Stomach (tissue), 9 donors: ENCODE measurements around the gene CHST14. TPM values are rescaled to one million over a fixed set of nuclear protein-coding genes. Genes with fewer than 3 reads are reported as not detected.

Experiments
- DNase-seq, 2 donors: peaks; one replicate each; pipeline versions ENCODE4 v3.0.0 to v3.0.0-alpha.2; 2013 to 2019
- H3K27ac ChIP-seq, 5 donors: fragments of 200-600 bp in 4 of 5; sonication (generic) in 4 of 5; one replicate each; pipeline ENCODE4 v1.5.1; 2013 to 2019; ENCODE audit warnings: mild to moderate bottlenecking in 1 of 5, moderate library complexity in 1 of 5
- H3K27me3 ChIP-seq, 3 donors: fragments of 200-600 bp; sonication (generic); one replicate each; pipeline ENCODE4 v1.5.1; 2017 to 2019; ENCODE audit warnings: mixed run types in 1 of 3
- H3K36me3 ChIP-seq, 4 donors: fragments of 200-600 bp; sonication (generic); 1 replicate in 3 of 4; 2 replicates in 1 of 4; pipeline ENCODE4 v1.5.1; 2016 to 2019
- H3K4me1 ChIP-seq, 4 donors: fragments of 200-600 bp; sonication (generic); one replicate each; pipeline ENCODE4 v1.5.1; 2016 to 2019
- H3K4me3 ChIP-seq, 4 donors: fragments of 200-600 bp; sonication (generic) in 3 of 4; one replicate each; pipeline ENCODE4 v1.5.1; 2016 to 2019; ENCODE audit warnings: mild to moderate bottlenecking in 1 of 4
- H3K9me3 ChIP-seq, 4 donors: fragments of 200-600 bp; sonication (generic); one replicate each; pipeline ENCODE4 v1.5.1; 2016 to 2019
- CTCF ChIP-seq, 7 experiments: fragments of 450-650 bp in 4 of 7; fragments of 200-600 bp in 3 of 7; sonication (generic) in 3 of 7; IDR thresholded peaks; one replicate each; pipeline ENCODE4 v1.5.1; 2016 to 2019; ENCODE audit warnings: antibody characterized with exemption in 7 of 7, control low read depth in 2 of 7, mild to moderate bottlenecking in 1 of 7
- EP300 ChIP-seq: sonication (generic); formaldehyde crosslinking; IDR thresholded peaks from one replicate; pipeline ENCODE4 v1.6.1; 2017; ENCODE audit warnings: antibody characterized with exemption
- POLR2A ChIP-seq, 4 donors: fragments of 450-650 bp; IDR thresholded peaks; one replicate each; pipeline ENCODE4 v1.6.1; 2016; ENCODE audit warnings: antibody characterized with exemption in 4 of 4, control low read depth in 2 of 4, mild to moderate bottlenecking in 1 of 4, moderate library complexity in 1 of 4
- POLR2AphosphoS5 ChIP-seq, 3 donors: sonication (generic); formaldehyde crosslinking; IDR thresholded peaks; one replicate each; pipeline ENCODE4 v1.6.1; 2016; ENCODE audit warnings: antibody characterized with exemption in 3 of 3
- WGBS, 5 donors: extraction: QIAGEN DNeasy Blood & Tissue Kit in 3 of 5; methylation state at CpG; one replicate each; pipeline versions ENCODE4 v1.1.5 to v1.1.7; 2013 to 2018; 5-methylcytosine and 5-hydroxymethylcytosine counted together
- intact Hi-C: fragments of 100-400 bp; cut with DNase I; formaldehyde crosslinking; loops from one replicate; pipeline ENCODE4 v1.15.1; 2023; ENCODE audit warnings: low total_unique reads
- polyA plus RNA-seq, 3 donors: library from polyadenylated mRNA; stranded (reverse); fragments of 200-250 nt; gene quantifications; one replicate each; pipeline ENCODE4 v1.2.3, GENCODE V29; 2013
- total RNA-seq, 5 donors: library from RNA; depleted of rRNA; stranded (reverse); fragments of >200 nt; gene quantifications; one replicate each; pipeline versions ENCODE4 v1.1.0 to v1.2.3, GENCODE V29; 2014 to 2016
- donor health status: healthy with polysubstance abuse.
- donor health status: Bipolar disorder and iron deficiency.
- donor health status: healthy.

Gene CHST14
- total and polyA plus RNA-seq, 8 donors = 0.92 to 14.6 (median 5.1) TPM

- no peak for DNase-seq
- Histone ChIP-seq H3K27ac (no peak overlapping the region), H3K36me3 (no peaks in the 10 kb centered on the region), H3K27me3 (no peaks in the 10 kb centered on the region), H3K4me3 (no peak overlapping the region), H3K4me1 (no peaks in the 10 kb centered on the region), H3K9me3 (no peaks in the 10 kb centered on the region)
- TF ChIP-seq EP300 (no peak), POLR2AphosphoS5 (IDR thresholded peaks at IDR 0.05) (no peak), POLR2A (IDR thresholded peaks at IDR 0.05) (no peak), CTCF (IDR thresholded peaks at IDR 0.05) (no peak)
- intact Hi-C loops = no loop called here
- 76 to 81% (median 79%) methylated on average over 8 of the region's 8 CpGs for WGBS, 5 donors
Observed at GRCh38 chr15:40493089-40493840, 22.5 kb downstream of the CHST14 start.

GRCh38 chr15:40495516-40495915, 24.7 kb downstream of the CHST14 start:
- no peaks in the 10 kb centered on the region for H3K27me3 ChIP-seq
- no peak for DNase-seq
- WGBS, 5 donors = 92 to 95% (median 94%) methylated on average over 2 of the region's 2 CpGs
- no peaks in the 10 kb centered on the region for H3K4me1 ChIP-seq
- intact Hi-C loops = no loop called here
- H3K4me3 ChIP-seq = no peak overlapping the region
- H3K27ac ChIP-seq = no peak overlapping the region
- no peaks in the 10 kb centered on the region for H3K36me3 ChIP-seq
- H3K9me3 ChIP-seq = no peaks in the 10 kb centered on the region
- TF ChIP-seq CTCF (IDR thresholded peaks at IDR 0.05) (no peak), POLR2AphosphoS5 (IDR thresholded peaks at IDR 0.05) (no peak), EP300 (no peak), POLR2A (IDR thresholded peaks at IDR 0.05) (no peak)

GRCh38 chr15:40498418-40498817, 27.6 kb downstream of the CHST14 start:
- TF ChIP-seq POLR2A (IDR thresholded peaks at IDR 0.05) = no peak
- TF ChIP-seq CTCF (IDR thresholded peaks at IDR 0.05) = no peak
- no peak for TF ChIP-seq POLR2AphosphoS5 (IDR thresholded peaks at IDR 0.05)
- TF ChIP-seq EP300 = no peak
- WGBS, 5 donors = 64 to 69% (median 65%) methylated on average over 5 of the region's 5 CpGs
- intact Hi-C loops = no loop called here

GRCh38 chr15:40498891-40499290, 28.1 kb downstream of the CHST14 start:
- DNase-seq = no peak
- H3K27ac ChIP-seq = no peak overlapping the region
- peaks cover 0 to 7% (median 0%) of the 10 kb centered on the region in 3 donors for H3K27me3 ChIP-seq
- no peak for TF ChIP-seq EP300
- no peak for TF ChIP-seq POLR2A (IDR thresholded peaks at IDR 0.05)
- TF ChIP-seq POLR2AphosphoS5 (IDR thresholded peaks at IDR 0.05) = no peak
- no peak for TF ChIP-seq CTCF (IDR thresholded peaks at IDR 0.05)
- 62 to 84% (median 74%) methylated on average over 4 of the region's 4 CpGs for WGBS, 5 donors
- no peaks in the 10 kb centered on the region for H3K4me1 ChIP-seq
- no peaks in the 10 kb centered on the region for H3K9me3 ChIP-seq
- H3K4me3 ChIP-seq = no peak overlapping the region
- H3K36me3 ChIP-seq = no peaks in the 10 kb centered on the region
- intact Hi-C loops = no loop called here

More at GRCh38 chr15:40498418-40498817, 27.6 kb downstream of the CHST14 start:
- Histone ChIP-seq H3K27ac (no peak overlapping the region), H3K27me3 (peaks cover 0 to 4% (median 0%) of the 10 kb centered on the region in 3 donors), H3K36me3 (no peaks in the 10 kb centered on the region), H3K4me1 (no peaks in the 10 kb centered on the region), H3K9me3 (no peaks in the 10 kb centered on the region), H3K4me3 (no peak overlapping the region)
- DNase-seq = no peak
